Mucosa of gallbladder (tissue), 1 donor: ENCODE data around the gene PFKM. TPM values are rescaled to one million over a fixed set of nuclear protein-coding genes. Genes with fewer than 3 reads are reported as not detected.

Experiments used
- DNase-seq: peaks from one replicate; pipeline ENCODE4 v3.0.0-alpha.2; 2020; ENCODE audit warnings: low spot score
- total RNA-seq: library from RNA; stranded (reverse); gene quantifications from one replicate; pipeline ENCODE4 v1.2.1, GENCODE V29; 2021
- donor health status: DM: no; HTN: no; CAD: no.

The PFKM gene
- total RNA-seq, 1 donor from 2014 or later, result 103 TPM

- no peak for DNase-seq
Measured at GRCh38 chr12:48185181-48185919, 66.2 kb downstream of the PFKM start.

- no peak for DNase-seq
Measured at GRCh38 chr12:48187916-48188695, 68.9 kb downstream of the PFKM start.

GRCh38 chr12:48189331-48190125, 70.4 kb downstream of the PFKM start:
- peak; percentile 78 for DNase-seq

- DNase-seq, result no peak
Measured at GRCh38 chr12:48191096-48191495, 71.9 kb downstream of the PFKM start.

- DNase-seq, result no peak
Measured at GRCh38 chr12:48192861-48193260, 73.7 kb downstream of the PFKM start.

GRCh38 chr12:48193623-48194022, 74.5 kb downstream of the PFKM start:
- no peak for DNase-seq

GRCh38 chr12:48194799-48195201, 75.6 kb downstream of the PFKM start:
- no peak for DNase-seq

Other genes starting within 250 kb of the PFKM start
- gene VDR, start 214.4 kb upstream of the PFKM start, total RNA-seq, result 33.8 TPM
- gene TMEM106C, start 155.8 kb upstream of the PFKM start, total RNA-seq, result 101 TPM
- gene COL2A1, start 114.9 kb upstream of the PFKM start, total RNA-seq, result 0.09 TPM
- 11.8 TPM for gene SENP1, start 13.3 kb upstream of the PFKM start, total RNA-seq
- 39.5 TPM for gene ASB8, start 38.2 kb downstream of the PFKM start, total RNA-seq
- gene CCDC184, start 64.3 kb downstream of the PFKM start, total RNA-seq, result 5.2 TPM
- gene OR10AD1, start 83.9 kb downstream of the PFKM start, total RNA-seq, result not detected
- 29.9 TPM for gene ZNF641, start 231.6 kb downstream of the PFKM start, total RNA-seq